CD4-positive, alpha-beta T cell treated with Interleukin-6 at 100 ng/mL for 8 hours (primary cell): ENCODE results near the gene NAA20.

Experiments
- DNase-seq: peaks from one replicate; pipeline ENCODE4 v3.0.0-alpha.2; 2020; ENCODE audit warnings: mixed read lengths, low spot score

The NAA20 gene

GRCh38 chr20:20017001-20017843, at the start of gene NAA20:
Gene NAA20, plus strand, starts transcription at chr20:20017362. Its CDS starts 35 bp downstream, at chr20:20017397.
- DNase-seq = peak; percentile 90

GRCh38 chr20:19967445-19967844, 49.7 kb upstream of the NAA20 start:
- DNase-seq = no peak

- DNase-seq = no peak
Observed at GRCh38 chr20:19968028-19968427, 49.1 kb upstream of the NAA20 start.

- DNase-seq = peak; percentile 25
Observed at GRCh38 chr20:19968466-19969073, 48.6 kb upstream of the NAA20 start.

GRCh38 chr20:19969106-19969505, 48.1 kb upstream of the NAA20 start:
- DNase-seq = no peak

GRCh38 chr20:19969507-19970255, 47.5 kb upstream of the NAA20 start:
- DNase-seq = no peak

- DNase-seq = no peak
Observed at GRCh38 chr20:19970256-19970765, 46.9 kb upstream of the NAA20 start.

- no peak for DNase-seq
Observed at GRCh38 chr20:19971116-19971515, 46.0 kb upstream of the NAA20 start.

GRCh38 chr20:19973961-19974629, 43.1 kb upstream of the NAA20 start:
- DNase-seq = no peak

- DNase-seq = no peak
Observed at GRCh38 chr20:19974630-19975435, 42.3 kb upstream of the NAA20 start.

- DNase-seq = no peak
Observed at GRCh38 chr20:19975436-19975799, 41.7 kb upstream of the NAA20 start.

- no peak for DNase-seq
Observed at GRCh38 chr20:19975901-19976300, 41.3 kb upstream of the NAA20 start.

GRCh38 chr20:19976595-19977372, 40.4 kb upstream of the NAA20 start:
- DNase-seq = no peak

- no peak for DNase-seq
Observed at GRCh38 chr20:19977373-19977770, 39.8 kb upstream of the NAA20 start.

- DNase-seq = no peak
Observed at GRCh38 chr20:19978511-19979210, 38.5 kb upstream of the NAA20 start.

- DNase-seq = no peak
Observed at GRCh38 chr20:19981031-19981451, 36.1 kb upstream of the NAA20 start.

- DNase-seq = no peak
Observed at GRCh38 chr20:19986419-19986818, 30.7 kb upstream of the NAA20 start.

GRCh38 chr20:19987046-19987445, 30.1 kb upstream of the NAA20 start:
- no peak for DNase-seq

- no peak for DNase-seq
Observed at GRCh38 chr20:19990850-19991249, 26.3 kb upstream of the NAA20 start.

- DNase-seq = no peak
Observed at GRCh38 chr20:19991308-19991707, 25.9 kb upstream of the NAA20 start.
